CD4-positive, alpha-beta T cell (primary cell): ENCODE data around the gene FBXW4. TPM values are rescaled to one million over a fixed set of nuclear protein-coding genes. Genes with fewer than 3 reads are reported as not detected.

ENCODE experiments used
- ATAC-seq: fragments of 200-7000 bp; cut with Tn5 transposase; one replicate; pipeline ENCODE4 v1.10.0; 2022; ENCODE audit warnings: mild to moderate bottlenecking; ENCODE audit not compliant: poor library complexity
- CTCF ChIA-PET: fragments of 350-600 bp; sonication (Branson Sonifier 250); formaldehyde crosslinking; loops from one replicate; lab custom pipeline; 2021; ENCODE audit warnings: antibody characterized with exemption, inconsistent platforms; lab: Charles Lee
- POLR2A ChIA-PET: fragments of 350-600 bp; sonication (Branson Sonifier 250); formaldehyde crosslinking; loops from one replicate; lab custom pipeline; 2021; ENCODE audit warnings: antibody characterized with exemption, inconsistent platforms; lab: Charles Lee
- DNase-seq, 14 experiments: peaks; one replicate each; pipeline ENCODE4 v3.0.0-alpha.2; 2013 to 2020; ENCODE audit warnings: mixed read lengths in 2 of 14
- H3K27ac ChIP-seq, 2 donors: one replicate each; pipeline versions ENCODE4 v1.5.1 to v1.7.0; 2013; ENCODE audit warnings: low read length in 2 of 2, low read depth in 1 of 2, mild to moderate bottlenecking in 1 of 2
- H3K27me3 ChIP-seq, 2 experiments: 1 replicate in 1 of 2; 2 replicates in 1 of 2; pipeline versions ENCODE4 v1.6.1 to v1.7.0; 2013; ENCODE audit warnings: low read length in 2 of 2, control low read depth in 1 of 2, mild to moderate bottlenecking in 1 of 2, moderate library complexity in 1 of 2; ENCODE audit not compliant: insufficient read depth in 2 of 2, control insufficient read depth in 1 of 2
- H3K36me3 ChIP-seq: one replicate; pipeline ENCODE4 v1.6.1; 2013; ENCODE audit warnings: low read length, control low read depth; ENCODE audit not compliant: insufficient read depth
- H3K4me1 ChIP-seq: one replicate; pipeline ENCODE4 v1.6.1; 2013; ENCODE audit warnings: low read length, control low read depth; ENCODE audit not compliant: insufficient read depth
- H3K4me3 ChIP-seq: one replicate; pipeline ENCODE4 v1.5.1; 2013; ENCODE audit warnings: mild to moderate bottlenecking, low read length, moderate library complexity
- H3K9me3 ChIP-seq, 2 experiments: 1 replicate in 1 of 2; 2 replicates in 1 of 2; pipeline versions ENCODE4 v1.6.1 to v1.7.0; 2013; ENCODE audit warnings: low read length in 2 of 2, mild to moderate bottlenecking in 2 of 2, control low read depth in 1 of 2, moderate library complexity in 1 of 2; ENCODE audit not compliant: control insufficient read depth in 1 of 2, insufficient read depth in 1 of 2
- H3K27ac Mint-ChIP-seq: one replicate; pipeline ENCODE4 v1.8.0; 2020; ENCODE audit warnings: mixed read lengths
- H3K27me3 Mint-ChIP-seq: one replicate; pipeline ENCODE4 v1.8.0; 2021; ENCODE audit warnings: mixed read lengths
- H3K36me3 Mint-ChIP-seq: one replicate; pipeline ENCODE4 v1.8.0; 2021; ENCODE audit warnings: low read depth, mixed read lengths
- H3K4me1 Mint-ChIP-seq: one replicate; pipeline ENCODE4 v1.8.0; 2021; ENCODE audit warnings: low read depth, mixed read lengths
- H3K4me3 Mint-ChIP-seq: one replicate; pipeline ENCODE4 v1.8.0; 2020; ENCODE audit warnings: mild to moderate bottlenecking, mixed read lengths
- H3K9me3 Mint-ChIP-seq: one replicate; pipeline ENCODE4 v1.8.0; 2020; ENCODE audit warnings: mixed read lengths
- intact Hi-C, 2 experiments: fragments of 100-400 bp; cut with DNase I in 1 of 2; cut with micrococcal nuclease in 1 of 2; formaldehyde crosslinking; loops; one replicate each; pipeline versions ENCODE4 v1.15.1 to v1.9.0; 2023 to 2025; cut with DNase I, micrococcal nuclease
- total RNA-seq, 174 experiments: library from RNA in 2 of 174; stranded (reverse) in 2 of 174; gene quantifications; one replicate each; pipeline ENCODE4 v1.2.3 and lab custom pipeline; 2021 to 2026
- TF ChIP-seq, protein P1 (sequence below): fragments of 200-600 bp; IDR thresholded peaks from one replicate; pipeline ENCODE4 v1.8.0; 2022; ENCODE audit warnings: antibody characterized with exemption, mild to moderate bottlenecking

The FBXW4 gene
- total RNA-seq, 2 experiments from 2014 or later: 69.7 to 76.4 TPM

- Histone ChIP-seq H3K27me3 (peaks cover 0 to 8% of the 10 kb centered on the region in 2 experiments), H3K9me3 (no peaks in the 10 kb centered on the region), H3K36me3 (no peaks in the 10 kb centered on the region), H3K27ac (no peak overlapping the region), H3K4me1 (no peaks in the 10 kb centered on the region), H3K4me3 (no peak overlapping the region)
- CTCF ChIA-PET: no interaction called here
- no peaks in the 10 kb centered on the region for H3K4me1 Mint-ChIP-seq
- no peak overlapping the region for H3K27ac Mint-ChIP-seq
- intact Hi-C loops: no loop called here
- H3K36me3 Mint-ChIP-seq: no peaks in the 10 kb centered on the region
- H3K27me3 Mint-ChIP-seq: peaks cover 28% of the 10 kb centered on the region
- TF ChIP-seq, protein P1, sequence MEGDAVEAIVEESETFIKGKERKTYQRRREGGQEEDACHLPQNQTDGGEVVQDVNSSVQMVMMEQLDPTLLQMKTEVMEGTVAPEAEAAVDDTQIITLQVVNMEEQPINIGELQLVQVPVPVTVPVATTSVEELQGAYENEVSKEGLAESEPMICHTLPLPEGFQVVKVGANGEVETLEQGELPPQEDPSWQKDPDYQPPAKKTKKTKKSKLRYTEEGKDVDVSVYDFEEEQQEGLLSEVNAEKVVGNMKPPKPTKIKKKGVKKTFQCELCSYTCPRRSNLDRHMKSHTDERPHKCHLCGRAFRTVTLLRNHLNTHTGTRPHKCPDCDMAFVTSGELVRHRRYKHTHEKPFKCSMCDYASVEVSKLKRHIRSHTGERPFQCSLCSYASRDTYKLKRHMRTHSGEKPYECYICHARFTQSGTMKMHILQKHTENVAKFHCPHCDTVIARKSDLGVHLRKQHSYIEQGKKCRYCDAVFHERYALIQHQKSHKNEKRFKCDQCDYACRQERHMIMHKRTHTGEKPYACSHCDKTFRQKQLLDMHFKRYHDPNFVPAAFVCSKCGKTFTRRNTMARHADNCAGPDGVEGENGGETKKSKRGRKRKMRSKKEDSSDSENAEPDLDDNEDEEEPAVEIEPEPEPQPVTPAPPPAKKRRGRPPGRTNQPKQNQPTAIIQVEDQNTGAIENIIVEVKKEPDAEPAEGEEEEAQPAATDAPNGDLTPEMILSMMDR: no peak
- H3K4me3 Mint-ChIP-seq: no peak overlapping the region
- POLR2A ChIA-PET: no interaction called here
- ATAC-seq: no peak
- no peak for DNase-seq
- no peaks in the 10 kb centered on the region for H3K9me3 Mint-ChIP-seq
Observed at GRCh38 chr10:101725296-101726114, 30.5 kb upstream of the FBXW4 start.

DNA sequence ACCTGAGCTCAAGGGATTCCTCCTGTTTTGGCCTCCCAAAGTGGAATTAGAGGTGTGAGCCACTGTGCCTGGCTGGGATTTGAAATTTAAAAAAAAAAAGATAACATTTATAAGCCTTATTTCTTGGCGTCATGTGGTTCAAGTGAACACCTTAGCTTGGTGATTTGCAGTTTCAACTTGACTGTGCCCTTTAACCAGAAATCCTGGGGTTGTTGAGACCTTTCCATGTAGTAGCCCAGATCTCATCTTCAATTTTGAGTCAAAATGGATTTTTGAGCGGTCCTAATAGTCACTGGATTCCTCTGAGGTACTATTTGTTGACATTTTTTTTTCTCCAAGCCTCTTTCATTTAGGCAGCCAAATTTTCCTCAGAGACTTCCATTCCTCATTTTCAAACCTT, 29.5 kb upstream of the FBXW4 start:
- ChIA-PET POLR2A (no interaction called here), CTCF (no interaction called here)
- H3K4me1 Mint-ChIP-seq: no peaks in the 10 kb centered on the region
- H3K36me3 Mint-ChIP-seq: no peaks in the 10 kb centered on the region
- no peaks in the 10 kb centered on the region for H3K4me1 ChIP-seq
- H3K27ac Mint-ChIP-seq: no peak overlapping the region
- no peak overlapping the region for H3K4me3 ChIP-seq
- TF ChIP-seq, protein P1: no peak
- H3K4me3 Mint-ChIP-seq: no peak overlapping the region
- DNase-seq: no peak
- no peak for ATAC-seq
- no peaks in the 10 kb centered on the region for H3K9me3 Mint-ChIP-seq
- peaks cover 0 to 8% of the 10 kb centered on the region in 2 experiments for H3K27me3 ChIP-seq
- H3K9me3 ChIP-seq: no peaks in the 10 kb centered on the region
- no peaks in the 10 kb centered on the region for H3K36me3 ChIP-seq
- intact Hi-C loops: no loop called here
- no peak overlapping the region for H3K27ac ChIP-seq
- peaks cover 28% of the 10 kb centered on the region for H3K27me3 Mint-ChIP-seq

DNA sequence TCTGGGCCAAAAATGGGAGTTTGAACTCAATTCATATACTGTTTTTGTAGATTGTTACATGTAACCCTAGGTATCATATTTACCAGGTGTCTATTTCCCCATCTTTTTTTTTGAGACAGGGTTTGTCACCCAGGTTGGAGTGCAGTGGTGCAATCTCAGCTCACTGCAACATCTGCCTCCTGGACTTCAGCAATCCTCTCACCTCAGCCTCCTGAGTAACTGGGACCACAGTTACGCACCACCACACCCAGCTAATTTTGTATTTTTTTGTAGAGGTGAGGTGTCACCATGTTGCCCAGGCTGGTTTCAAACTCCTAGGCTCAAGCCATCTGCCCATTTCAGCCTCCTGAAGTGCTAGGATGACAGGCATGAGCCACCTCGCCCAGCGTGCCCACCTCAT, 28.2 kb upstream of the FBXW4 start:
- Histone ChIP-seq H3K9me3 (no peaks in the 10 kb centered on the region), H3K27ac (no peak overlapping the region), H3K36me3 (no peaks in the 10 kb centered on the region), H3K4me1 (no peaks in the 10 kb centered on the region), H3K4me3 (no peak overlapping the region), H3K27me3 (peaks cover 0 to 8% of the 10 kb centered on the region in 2 experiments)
- Mint-ChIP-seq H3K4me1 (no peaks in the 10 kb centered on the region), H3K27me3 (peaks cover 28% of the 10 kb centered on the region), H3K4me3 (no peak overlapping the region), H3K36me3 (no peaks in the 10 kb centered on the region), H3K9me3 (no peaks in the 10 kb centered on the region), H3K27ac (no peak overlapping the region)
- POLR2A ChIA-PET: no interaction called here
- TF ChIP-seq, protein P1: no peak
- DNase-seq (no peak), ATAC-seq (no peak)
- CTCF ChIA-PET: no interaction called here
- intact Hi-C loops: no loop called here
